GM06990 (cell line): Measurements from ENCODE around the gene AGAP3.

Experiments
- DNase-seq: peaks from one replicate; pipeline ENCODE4 v3.0.0-alpha.2; 2011; ENCODE audit not compliant: insufficient read length; ENCODE audit errors: extremely low read depth
- H3K27me3 ChIP-seq: replicated peaks from 2 replicates; pipeline ENCODE4 v1.6.0; 2011; ENCODE audit warnings: low read length; ENCODE audit not compliant: control insufficient read depth, insufficient read depth
- H3K36me3 ChIP-seq: 2 replicates; pipeline ENCODE4 v1.5.1; 2011; ENCODE audit warnings: low read length; ENCODE audit not compliant: control insufficient read depth, insufficient read depth
- H3K4me3 ChIP-seq: replicated peaks from 2 replicates; pipeline ENCODE4 v1.5.1; 2011; ENCODE audit warnings: low read depth, mild to moderate bottlenecking, control low read depth, low read length
- CTCF ChIP-seq: IDR thresholded peaks from 2 replicates; pipeline ENCODE4 v1.5.1; 2011; ENCODE audit warnings: low read length, control low read depth, mild to moderate bottlenecking, inconsistent platforms; ENCODE audit not compliant: insufficient read depth, poor library complexity, severe bottlenecking

AGAP3 gene

GRCh38 chr7:151103973-151104372 is 17.7 kb downstream of the AGAP3 start:
- H3K27me3 ChIP-seq: no peaks in the 10 kb centered on the region
- no peak for TF ChIP-seq CTCF
- H3K4me3 ChIP-seq: no peak overlapping the region
- DNase-seq: no peak
- no peaks in the 10 kb centered on the region for H3K36me3 ChIP-seq

- no peak for TF ChIP-seq CTCF
- Histone ChIP-seq H3K4me3 (no peak overlapping the region), H3K36me3 (no peaks in the 10 kb centered on the region), H3K27me3 (no peaks in the 10 kb centered on the region)
- DNase-seq: no peak
Observed at GRCh38 chr7:151104411-151105235, 18.3 kb downstream of the AGAP3 start.

- no peak for TF ChIP-seq CTCF
- no peak for DNase-seq
- H3K4me3 ChIP-seq: no peak overlapping the region
- H3K27me3 ChIP-seq: no peaks in the 10 kb centered on the region
- no peaks in the 10 kb centered on the region for H3K36me3 ChIP-seq
Observed at GRCh38 chr7:151107882-151108281, 21.6 kb downstream of the AGAP3 start.

- Histone ChIP-seq H3K4me3 (no peak overlapping the region), H3K36me3 (no peaks in the 10 kb centered on the region), H3K27me3 (no peaks in the 10 kb centered on the region)
- no peak for TF ChIP-seq CTCF
- no peak for DNase-seq
Observed at GRCh38 chr7:151109094-151110048, 23.1 kb downstream of the AGAP3 start.

GRCh38 chr7:151110236-151110940 is 24.1 kb downstream of the AGAP3 start:
- no peaks in the 10 kb centered on the region for H3K36me3 ChIP-seq
- H3K27me3 ChIP-seq: no peaks in the 10 kb centered on the region
- no peak for DNase-seq
- H3K4me3 ChIP-seq: no peak overlapping the region
- no peak for TF ChIP-seq CTCF
